Endodermal cell (in vitro differentiated cells): ENCODE results near the gene SCTR. TPM values are rescaled to one million over a fixed set of nuclear protein-coding genes. Genes with fewer than 3 reads are reported as not detected.

Source experiments
- DNase-seq: peaks from one replicate; pipeline ENCODE4 v3.0.0-alpha.2; 2017
- H3K27ac ChIP-seq: 2 replicates; pipeline ENCODE4 v1.5.1; 2013; ENCODE audit warnings: mild to moderate bottlenecking, low read depth, low read length, moderate library complexity
- H3K27me3 ChIP-seq: 2 replicates; pipeline ENCODE4 v1.6.1; 2013; ENCODE audit warnings: mild to moderate bottlenecking, low read length, moderate library complexity; ENCODE audit not compliant: insufficient read depth, control insufficient read depth, poor library complexity, severe bottlenecking
- H3K36me3 ChIP-seq: 2 replicates; pipeline ENCODE4 v1.7.0; 2013; ENCODE audit warnings: mild to moderate bottlenecking, low read length, moderate library complexity; ENCODE audit not compliant: control insufficient read depth, insufficient read depth
- H3K4me1 ChIP-seq: one replicate; pipeline ENCODE4 v1.7.0; 2013; ENCODE audit warnings: low read length; ENCODE audit not compliant: control insufficient read depth, insufficient read depth
- H3K4me3 ChIP-seq: 2 replicates; pipeline ENCODE4 v1.5.1; 2013; ENCODE audit warnings: mild to moderate bottlenecking, low read length, moderate library complexity
- H3K9ac ChIP-seq: 2 replicates; pipeline ENCODE4 v1.6.1; 2013; ENCODE audit warnings: mild to moderate bottlenecking, low read length, moderate library complexity; ENCODE audit not compliant: poor library complexity, severe bottlenecking; ENCODE audit errors: extremely low read depth
- H3K9me3 ChIP-seq: 2 replicates; pipeline ENCODE4 v1.6.1; 2013; ENCODE audit warnings: mild to moderate bottlenecking, low read length, moderate library complexity; ENCODE audit not compliant: control insufficient read depth
- H3K27ac Mint-ChIP-seq: 2 replicates; pipeline ENCODE4 v1.8.0; 2020; ENCODE audit warnings: mixed read lengths
- H3K27me3 Mint-ChIP-seq: 2 replicates; pipeline ENCODE4 v1.8.0; 2021; ENCODE audit warnings: mild to moderate bottlenecking, mixed read lengths; ENCODE audit not compliant: insufficient read depth
- H3K36me3 Mint-ChIP-seq: 2 replicates; pipeline ENCODE4 v1.8.0; 2020; ENCODE audit warnings: low read depth, mixed read lengths
- H3K4me1 Mint-ChIP-seq: 2 replicates; pipeline ENCODE4 v1.8.0; 2020; ENCODE audit warnings: mixed read lengths
- H3K4me3 Mint-ChIP-seq: 2 replicates; pipeline ENCODE4 v1.8.0; 2020; ENCODE audit warnings: mild to moderate bottlenecking, moderate library complexity, mixed read lengths
- H3K9me3 Mint-ChIP-seq: 2 replicates; pipeline ENCODE4 v1.8.0; 2020; ENCODE audit warnings: mild to moderate bottlenecking, mixed read lengths
- WGBS, 2 experiments: methylation state at CpG; one replicate each; pipeline versions ENCODE4 v1.1.5 to v1.1.7; 2013; ENCODE audit warnings: missing lambda C conversion rate in 2 of 2, mixed read lengths in 1 of 2; ENCODE audit not compliant: insufficient coverage in 1 of 2, insufficient read length in 1 of 2; 5-methylcytosine and 5-hydroxymethylcytosine counted together
- total RNA-seq, 2 donors: library from RNA; stranded (reverse); fragmentation: NEBNext Ultra II Directional in 1 of 2; extraction: Animal tissue kit (Norgen Biotek cat#: 25700) in 1 of 2; gene quantifications; 2 replicates in 1 of 2; 3 replicates in 1 of 2; pipeline ENCODE4 v1.2.1, GENCODE V29; 2021
- TF ChIP-seq, protein P1 (sequence below): fragments of 200-600 bp; sonication (generic); conservative IDR thresholded peaks from 2 replicates; pipeline ENCODE4 v1.5.0; 2021; ENCODE audit warnings: antibody characterized with exemption, mild to moderate bottlenecking

The SCTR gene
- total RNA-seq, 2 donors from 2014 or later: 0.20 to 0.49 TPM

- Mint-ChIP-seq H3K36me3 (peaks cover 6% of the 10 kb centered on the region), H3K4me1 (peaks cover 46% of the 10 kb centered on the region), H3K27ac (no peak overlapping the region), H3K4me3 (no peak overlapping the region), H3K9me3 (peaks cover 27% of the 10 kb centered on the region), H3K27me3 (no peaks in the 10 kb centered on the region)
- no peaks in the 10 kb centered on the region for H3K27me3 ChIP-seq
- no peak overlapping the region for H3K9ac ChIP-seq
- DNase-seq: no peak
- H3K9me3 ChIP-seq: peaks cover 39% of the 10 kb centered on the region
- H3K27ac ChIP-seq: no peak overlapping the region
- H3K36me3 ChIP-seq: no peaks in the 10 kb centered on the region
- TF ChIP-seq, protein P1, sequence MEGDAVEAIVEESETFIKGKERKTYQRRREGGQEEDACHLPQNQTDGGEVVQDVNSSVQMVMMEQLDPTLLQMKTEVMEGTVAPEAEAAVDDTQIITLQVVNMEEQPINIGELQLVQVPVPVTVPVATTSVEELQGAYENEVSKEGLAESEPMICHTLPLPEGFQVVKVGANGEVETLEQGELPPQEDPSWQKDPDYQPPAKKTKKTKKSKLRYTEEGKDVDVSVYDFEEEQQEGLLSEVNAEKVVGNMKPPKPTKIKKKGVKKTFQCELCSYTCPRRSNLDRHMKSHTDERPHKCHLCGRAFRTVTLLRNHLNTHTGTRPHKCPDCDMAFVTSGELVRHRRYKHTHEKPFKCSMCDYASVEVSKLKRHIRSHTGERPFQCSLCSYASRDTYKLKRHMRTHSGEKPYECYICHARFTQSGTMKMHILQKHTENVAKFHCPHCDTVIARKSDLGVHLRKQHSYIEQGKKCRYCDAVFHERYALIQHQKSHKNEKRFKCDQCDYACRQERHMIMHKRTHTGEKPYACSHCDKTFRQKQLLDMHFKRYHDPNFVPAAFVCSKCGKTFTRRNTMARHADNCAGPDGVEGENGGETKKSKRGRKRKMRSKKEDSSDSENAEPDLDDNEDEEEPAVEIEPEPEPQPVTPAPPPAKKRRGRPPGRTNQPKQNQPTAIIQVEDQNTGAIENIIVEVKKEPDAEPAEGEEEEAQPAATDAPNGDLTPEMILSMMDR: no peak
- WGBS, 2 experiments: 86 to 100% methylated on average over 1 of the region's 1 CpG
- H3K4me1 ChIP-seq: peaks cover 6% of the 10 kb centered on the region
- no peak overlapping the region for H3K4me3 ChIP-seq
These were observed 99.2 kb downstream of the SCTR start for GRCh38 chr2:119425119-119425405.

DNA sequence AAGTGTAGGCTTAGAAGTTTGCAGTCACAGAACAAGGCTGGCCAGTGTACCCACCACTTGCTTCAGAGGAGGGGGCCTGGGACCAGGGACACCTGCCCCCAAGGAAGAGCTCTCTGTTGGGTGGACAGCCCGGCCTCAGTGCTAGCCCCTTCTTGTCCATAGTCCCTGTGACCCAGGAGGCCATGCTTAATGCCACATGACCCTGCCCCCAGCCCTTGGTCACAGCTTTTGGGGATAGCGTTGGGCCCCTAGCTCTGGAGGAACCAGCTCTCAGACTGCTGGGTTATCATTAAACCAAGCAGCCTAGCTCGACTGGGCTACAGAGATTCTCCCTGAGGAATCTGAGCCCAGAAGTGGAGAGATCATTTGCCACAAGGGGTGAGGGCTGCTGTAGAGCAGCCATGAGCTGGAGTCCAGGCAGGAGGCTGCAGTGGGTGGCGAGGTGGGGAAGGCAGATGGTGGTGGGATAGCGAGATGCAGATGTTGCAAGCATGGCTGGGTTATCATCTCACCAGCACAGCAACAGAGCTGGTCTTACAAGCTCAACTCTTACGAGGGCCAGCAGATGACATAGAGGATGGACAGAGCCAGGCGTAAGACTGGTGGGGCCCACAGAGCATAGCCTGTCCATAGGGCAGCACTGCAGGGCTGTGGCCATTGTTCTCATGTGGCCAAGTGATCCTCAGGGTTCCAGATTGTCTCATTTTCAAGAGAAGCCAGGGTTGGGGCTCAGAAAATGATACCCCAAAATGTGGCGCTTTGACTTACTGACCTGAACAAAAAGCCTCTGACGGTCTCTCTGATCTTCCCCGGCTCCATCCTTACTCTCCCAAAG, 99.8 kb downstream of the SCTR start:
- no peak overlapping the region for H3K4me3 ChIP-seq
- no peaks in the 10 kb centered on the region for H3K36me3 ChIP-seq
- peaks cover 44% of the 10 kb centered on the region for H3K9me3 ChIP-seq
- peaks cover 6% of the 10 kb centered on the region for H3K4me1 ChIP-seq
- TF ChIP-seq, protein P1: no peak
- Mint-ChIP-seq H3K36me3 (peaks cover 10% of the 10 kb centered on the region), H3K9me3 (peaks cover 31% of the 10 kb centered on the region), H3K27me3 (no peaks in the 10 kb centered on the region), H3K4me1 (peaks cover 42% of the 10 kb centered on the region), H3K4me3 (no peak overlapping the region), H3K27ac (no peak overlapping the region)
- no peak overlapping the region for H3K27ac ChIP-seq
- no peak overlapping the region for H3K9ac ChIP-seq
- 92 to 95% methylated on average over 9 to 10 of the region's 10 CpGs for WGBS, 2 experiments
- H3K27me3 ChIP-seq: no peaks in the 10 kb centered on the region
- DNase-seq: no peak

GRCh38 chr2:119423811-119424210, 100.5 kb downstream of the SCTR start:
- no peak overlapping the region for H3K27ac Mint-ChIP-seq

More at GRCh38 chr2:119423811-119424210, 100.5 kb downstream of the SCTR start:
- peaks cover 47% of the 10 kb centered on the region for H3K9me3 ChIP-seq
- no peaks in the 10 kb centered on the region for H3K27me3 ChIP-seq
- Mint-ChIP-seq H3K27me3 (no peaks in the 10 kb centered on the region), H3K9me3 (peaks cover 31% of the 10 kb centered on the region), H3K4me1 (peaks cover 36% of the 10 kb centered on the region), H3K4me3 (no peak overlapping the region), H3K36me3 (peaks cover 10% of the 10 kb centered on the region)
- H3K36me3 ChIP-seq: no peaks in the 10 kb centered on the region
- 75 to 94% methylated on average over 1 to 2 of the region's 2 CpGs for WGBS, 2 experiments
- H3K4me3 ChIP-seq: no peak overlapping the region
- no peak overlapping the region for H3K27ac ChIP-seq
- peaks cover 6% of the 10 kb centered on the region for H3K4me1 ChIP-seq
- no peak overlapping the region for H3K9ac ChIP-seq
- DNase-seq: no peak
- TF ChIP-seq, protein P1: no peak
